ENCODE data around the gene WNT16. TPM values are rescaled to one million over a fixed set of nuclear protein-coding genes. Genes with fewer than 3 reads are reported as not detected.

WNT16 gene, protein sequence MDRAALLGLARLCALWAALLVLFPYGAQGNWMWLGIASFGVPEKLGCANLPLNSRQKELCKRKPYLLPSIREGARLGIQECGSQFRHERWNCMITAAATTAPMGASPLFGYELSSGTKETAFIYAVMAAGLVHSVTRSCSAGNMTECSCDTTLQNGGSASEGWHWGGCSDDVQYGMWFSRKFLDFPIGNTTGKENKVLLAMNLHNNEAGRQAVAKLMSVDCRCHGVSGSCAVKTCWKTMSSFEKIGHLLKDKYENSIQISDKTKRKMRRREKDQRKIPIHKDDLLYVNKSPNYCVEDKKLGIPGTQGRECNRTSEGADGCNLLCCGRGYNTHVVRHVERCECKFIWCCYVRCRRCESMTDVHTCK
- not detected in 2 replicates for total RNA-seq

DNA sequence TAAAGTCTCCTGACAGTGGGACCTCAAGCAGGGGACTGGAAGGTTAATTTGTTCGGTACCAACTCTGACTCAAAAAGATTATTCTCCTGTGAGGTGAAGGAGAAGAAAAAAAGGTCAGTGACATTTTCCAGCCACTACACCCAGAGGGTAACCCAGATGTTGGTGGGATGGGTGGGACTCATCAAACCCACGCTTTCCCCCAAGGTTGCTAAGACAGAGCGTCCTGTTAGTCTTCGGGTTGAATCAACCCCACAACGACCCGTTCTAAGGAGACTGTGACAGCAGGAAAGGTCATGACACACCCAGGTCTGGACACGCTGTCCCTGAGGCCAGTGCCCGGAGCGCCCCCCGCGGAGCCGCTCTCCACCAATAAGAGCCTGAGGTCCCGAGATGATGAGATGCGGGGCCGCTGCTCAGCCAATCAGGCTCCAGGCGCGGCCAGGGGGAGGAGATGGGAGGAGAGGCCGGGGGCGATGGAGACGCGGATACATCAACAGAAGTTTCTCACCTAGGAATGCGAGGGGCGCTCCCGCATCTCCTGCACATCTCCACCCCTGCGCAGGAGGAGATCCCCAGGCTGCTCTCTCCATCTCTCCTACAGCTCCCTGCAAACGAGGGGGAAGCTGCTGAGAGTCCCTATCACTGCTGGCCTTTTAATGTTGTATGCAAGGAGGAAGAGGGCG lies at the start of gene WNT16:
Gene WNT16, plus strand, starts transcription at position 493 of the 683 bp plus-strand sequence. CDS start 293 bp downstream, outside the sequence.

Other genes with a start within 250 kb of the WNT16 start
- 45.9 and 63.0 TPM in 2 replicates for gene FAM3C, start 67.3 kb downstream of the WNT16 start, total RNA-seq